ENCODE measurements around the gene TOGARAM2.
"Not testable (repeated sequence)": the region's sequence is repeated elsewhere in the genome, so short reads cannot be mapped to it uniquely, and the experiment has no call there.

TOGARAM2 gene

DNA sequence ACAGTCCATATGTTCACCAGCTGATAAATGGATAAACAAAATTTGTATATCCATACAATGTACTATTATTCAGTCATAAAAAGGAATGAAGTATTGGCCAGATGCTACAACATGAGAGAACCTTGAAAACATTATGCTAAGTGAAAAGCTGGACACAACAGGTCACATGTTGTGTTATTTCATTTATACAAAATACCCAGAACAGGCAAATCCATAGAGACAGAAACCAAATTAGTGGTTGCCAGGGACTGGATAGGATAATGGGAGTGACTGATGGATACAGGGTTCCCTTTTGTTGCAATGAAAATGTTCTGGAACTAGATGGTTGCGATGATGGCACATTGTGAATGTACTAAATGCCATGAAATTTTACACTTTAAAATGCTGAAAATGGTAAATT, 103.5 kb downstream of the TOGARAM2 start:
- ATAC-seq = no peak
- TF ChIP-seq GLIS3 (CRISPR knock-in tag; IDR thresholded peaks at IDR 0.05) (no peak), ZNF8 (CRISPR knock-in tag; IDR thresholded peaks at IDR 0.05) (no peak), TCF4 (CRISPR knock-in tag; IDR thresholded peaks at IDR 0.05; ENCODE audit: borderline replicate concordance) (no peak)

- ATAC-seq = not testable (repeated sequence)
Measured at GRCh38 chr2:29090311-29090710, 109.2 kb downstream of the TOGARAM2 start.

DNA sequence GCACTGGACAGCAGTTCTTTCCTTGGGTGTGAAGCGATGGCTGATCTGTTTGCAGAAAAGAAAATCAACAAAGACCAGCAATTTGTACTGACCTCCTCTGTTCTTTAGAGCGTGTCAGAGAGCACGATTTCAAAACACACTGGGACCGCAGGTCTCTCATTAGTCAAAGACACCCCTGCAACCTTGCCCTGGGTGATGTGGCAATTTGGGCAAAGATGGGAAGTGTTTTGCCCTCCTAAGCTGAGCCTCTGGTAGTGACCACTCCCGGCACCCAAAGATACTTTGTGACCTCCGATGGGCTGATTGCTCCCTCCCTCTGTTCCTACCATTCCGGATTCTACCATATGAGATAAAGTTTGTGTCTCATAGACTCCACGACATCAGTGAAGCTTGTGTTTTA, 115.9 kb downstream of the TOGARAM2 start:
- no peak for TF ChIP-seq ARNTL (CRISPR knock-in tag; IDR thresholded peaks at IDR 0.05; ENCODE audit: borderline replicate concordance, low read depth)
- TF ChIP-seq ZNF565 (CRISPR knock-in tag; conservative IDR thresholded peaks at IDR 0.05; ENCODE audit: low read depth) = no peak
- TF ChIP-seq, protein P1, sequence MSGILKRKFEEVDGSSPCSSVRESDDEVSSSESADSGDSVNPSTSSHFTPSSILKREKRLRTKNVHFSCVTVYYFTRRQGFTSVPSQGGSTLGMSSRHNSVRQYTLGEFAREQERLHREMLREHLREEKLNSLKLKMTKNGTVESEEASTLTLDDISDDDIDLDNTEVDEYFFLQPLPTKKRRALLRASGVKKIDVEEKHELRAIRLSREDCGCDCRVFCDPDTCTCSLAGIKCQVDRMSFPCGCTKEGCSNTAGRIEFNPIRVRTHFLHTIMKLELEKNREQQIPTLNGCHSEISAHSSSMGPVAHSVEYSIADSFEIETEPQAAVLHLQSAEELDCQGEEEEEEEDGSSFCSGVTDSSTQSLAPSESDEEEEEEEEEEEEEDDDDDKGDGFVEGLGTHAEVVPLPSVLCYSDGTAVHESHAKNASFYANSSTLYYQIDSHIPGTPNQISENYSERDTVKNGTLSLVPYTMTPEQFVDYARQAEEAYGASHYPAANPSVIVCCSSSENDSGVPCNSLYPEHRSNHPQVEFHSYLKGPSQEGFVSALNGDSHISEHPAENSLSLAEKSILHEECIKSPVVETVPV (CRISPR knock-in tag; IDR thresholded peaks at IDR 0.05) = no peak
- TF ChIP-seq PPARA (CRISPR knock-in tag; IDR thresholded peaks at IDR 0.05; ENCODE audit: borderline replicate concordance) = no peak
- TF ChIP-seq TSHZ2 (CRISPR knock-in tag; IDR thresholded peaks at IDR 0.05) = no peak
- no peak for TF ChIP-seq GLIS3 (CRISPR knock-in tag; IDR thresholded peaks at IDR 0.05)
- no peak for TF ChIP-seq CREB5 (CRISPR knock-in tag; IDR thresholded peaks at IDR 0.05; ENCODE audit: low read depth)
- TF ChIP-seq SNAI2 (CRISPR knock-in tag; IDR thresholded peaks at IDR 0.05) = no peak
- TF ChIP-seq TOX (CRISPR knock-in tag; IDR thresholded peaks at IDR 0.05; ENCODE audit: borderline replicate concordance) = no peak
- no peak for TF ChIP-seq ZC3H10 (CRISPR knock-in tag; IDR thresholded peaks at IDR 0.05)
- no peak for TF ChIP-seq ZFP30 (CRISPR knock-in tag; IDR thresholded peaks at IDR 0.05)
- no peak for TF ChIP-seq ESRRG (CRISPR knock-in tag; IDR thresholded peaks at IDR 0.05)
- no peak for TF ChIP-seq RARB (CRISPR knock-in tag; IDR thresholded peaks at IDR 0.05)
- no peak for ATAC-seq

DNA sequence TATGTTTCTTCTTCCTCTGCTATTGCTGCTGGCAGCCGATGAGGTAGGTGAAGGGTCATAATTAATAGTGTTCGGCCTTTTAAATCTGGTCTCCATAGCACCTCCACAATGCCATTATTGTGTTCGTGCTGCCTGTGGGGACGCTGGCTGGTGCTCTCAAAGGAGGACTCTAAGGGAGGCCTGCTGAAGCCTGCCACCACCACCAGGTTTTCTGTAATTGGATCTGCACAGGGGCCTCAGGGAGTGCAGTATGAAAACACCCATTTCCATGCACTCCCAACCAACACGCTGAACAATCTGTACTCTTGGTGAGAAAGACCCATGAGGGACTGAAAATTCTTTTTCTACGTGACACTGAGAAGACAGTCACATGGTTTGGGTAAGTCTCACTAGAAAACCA, 116.5 kb downstream of the TOGARAM2 start:
- TF ChIP-seq ISL1 (CRISPR knock-in tag; IDR thresholded peaks at IDR 0.05) = no peak
- TF ChIP-seq ZNF565 (CRISPR knock-in tag; conservative IDR thresholded peaks at IDR 0.05; ENCODE audit: low read depth) = no peak
- TF ChIP-seq BACH2 (CRISPR knock-in tag; IDR thresholded peaks at IDR 0.05; ENCODE audit: borderline replicate concordance) = no peak
- TF ChIP-seq PPARA (CRISPR knock-in tag; IDR thresholded peaks at IDR 0.05; ENCODE audit: borderline replicate concordance) = no peak
- no peak for TF ChIP-seq TSHZ2 (CRISPR knock-in tag; IDR thresholded peaks at IDR 0.05)
- TF ChIP-seq ZC3H10 (CRISPR knock-in tag; IDR thresholded peaks at IDR 0.05) = no peak
- TF ChIP-seq ZNF8 (CRISPR knock-in tag; IDR thresholded peaks at IDR 0.05) = no peak
- TF ChIP-seq, protein P1 (CRISPR knock-in tag; IDR thresholded peaks at IDR 0.05) = no peak
- TF ChIP-seq ESRRG (CRISPR knock-in tag; IDR thresholded peaks at IDR 0.05) = no peak
- no peak for TF ChIP-seq ZFP3 (CRISPR knock-in tag; IDR thresholded peaks at IDR 0.05)
- no peak for TF ChIP-seq ARNTL (CRISPR knock-in tag; IDR thresholded peaks at IDR 0.05; ENCODE audit: borderline replicate concordance, low read depth)
- TF ChIP-seq CSDC2 (CRISPR knock-in tag; IDR thresholded peaks at IDR 0.05) = no peak
- ATAC-seq = no peak
